ENCODE data around the gene CFI.
"Not testable (repeated sequence)": the region's sequence is repeated elsewhere in the genome, so short reads cannot be mapped to it uniquely, and the experiment has no call there.

CFI gene

DNA sequence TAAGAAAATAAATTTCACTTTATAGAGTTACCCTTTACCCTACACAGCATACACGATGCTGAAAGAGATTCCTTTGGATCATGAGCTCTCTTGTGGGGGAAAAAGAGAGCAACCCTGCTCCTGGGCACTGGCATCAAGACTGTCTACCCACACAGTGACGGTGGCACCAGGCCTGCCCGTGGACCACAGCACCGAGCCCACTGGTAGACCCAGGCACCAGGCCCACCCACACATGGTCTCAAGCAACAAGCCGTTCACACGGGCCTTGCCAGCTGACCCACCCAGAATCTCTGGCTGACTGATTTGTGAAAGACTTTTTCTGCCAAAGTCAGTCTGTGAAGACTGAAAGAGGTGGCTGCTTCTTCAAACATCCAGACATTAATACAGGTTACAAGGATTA, 6.7 kb downstream of the CFI start:
- no peak for DNase-seq

DNA sequence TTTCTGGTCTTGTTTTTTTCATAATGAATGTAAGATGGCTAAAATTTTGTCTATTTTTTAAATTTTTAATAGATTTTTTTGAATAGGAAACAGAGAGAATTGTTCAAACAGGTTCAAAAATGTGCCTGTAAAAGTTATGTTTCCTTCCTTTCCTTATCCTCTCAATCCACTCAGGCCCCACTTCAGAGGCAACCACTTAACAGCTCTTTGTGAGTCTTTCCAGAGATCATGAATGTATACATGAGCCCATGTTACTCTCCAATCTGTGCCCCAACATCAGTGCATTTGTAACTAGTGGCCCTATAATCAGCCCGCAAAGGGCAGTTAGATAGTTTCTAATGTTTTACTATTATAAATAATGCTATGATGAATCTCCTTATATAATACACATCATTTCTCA, 14.0 kb downstream of the CFI start:
- DNase-seq: no peak

DNA sequence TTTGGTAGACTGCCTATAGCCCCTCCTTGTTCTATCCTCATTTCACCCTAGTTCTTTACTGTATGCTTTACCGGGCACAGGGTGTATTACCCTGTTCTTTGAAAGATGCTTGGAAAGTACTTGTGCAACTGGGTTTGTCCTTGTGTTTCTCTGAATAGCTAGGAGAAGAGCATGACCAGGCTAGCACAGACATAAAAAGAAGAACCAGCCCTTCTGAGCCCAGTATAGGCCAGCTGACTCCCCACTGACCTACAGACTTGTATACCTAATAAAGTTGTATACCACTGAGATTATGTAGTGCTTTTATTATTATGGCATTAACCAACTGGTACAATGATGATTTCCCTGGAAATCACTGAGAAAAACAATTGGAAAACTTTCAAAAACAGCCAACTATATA, 15.0 kb downstream of the CFI start:
- no peak for DNase-seq

DNA sequence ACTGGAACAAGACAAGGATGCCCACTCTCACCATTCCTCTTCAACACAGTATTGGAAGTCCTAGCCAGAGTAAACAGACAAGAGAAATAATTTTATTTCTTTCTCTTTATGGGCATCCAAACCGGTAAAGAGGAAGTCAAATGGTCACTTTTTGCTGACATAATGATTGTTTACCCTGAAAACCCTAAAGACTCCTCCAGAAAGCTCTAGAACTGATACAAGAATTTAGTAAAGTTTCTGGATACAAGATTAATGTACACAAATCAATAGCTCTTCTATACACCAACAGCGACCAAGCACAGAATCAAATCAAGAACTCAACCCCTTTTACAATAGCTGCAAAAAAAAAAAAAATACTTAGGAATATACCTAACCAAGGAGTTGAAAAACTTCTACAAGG, 19.7 kb downstream of the CFI start:
- not testable (repeated sequence) for DNase-seq

DNA sequence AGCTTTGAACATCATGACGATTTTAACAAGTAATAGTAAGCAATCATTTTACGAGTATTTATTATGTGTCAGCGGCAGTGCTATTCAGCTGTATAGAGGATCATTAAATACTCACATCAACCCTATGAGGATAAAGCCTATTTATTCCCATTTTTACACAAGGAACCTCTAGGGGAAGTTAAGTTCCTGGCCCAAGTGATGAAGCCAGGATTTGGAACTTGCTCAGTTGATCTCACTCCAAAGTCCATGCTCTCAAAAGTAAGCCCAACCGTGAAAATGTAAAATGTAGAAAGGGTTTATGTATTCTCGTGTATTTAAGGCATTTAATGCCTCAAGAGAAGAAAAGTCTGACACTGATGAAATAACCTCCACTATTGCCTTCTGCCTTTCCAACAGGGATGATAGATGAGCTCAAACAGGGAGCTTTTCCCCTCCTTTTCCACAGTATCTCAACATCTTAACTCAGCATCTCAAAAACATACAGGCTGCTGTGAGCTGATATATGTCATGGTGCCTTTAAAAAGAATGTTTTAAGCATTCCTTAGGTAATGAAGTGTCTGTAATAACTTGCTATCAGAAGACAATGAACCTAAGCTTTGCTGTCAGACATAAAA, 36.9 kb downstream of the CFI start:
- DNase-seq: no peak

DNA sequence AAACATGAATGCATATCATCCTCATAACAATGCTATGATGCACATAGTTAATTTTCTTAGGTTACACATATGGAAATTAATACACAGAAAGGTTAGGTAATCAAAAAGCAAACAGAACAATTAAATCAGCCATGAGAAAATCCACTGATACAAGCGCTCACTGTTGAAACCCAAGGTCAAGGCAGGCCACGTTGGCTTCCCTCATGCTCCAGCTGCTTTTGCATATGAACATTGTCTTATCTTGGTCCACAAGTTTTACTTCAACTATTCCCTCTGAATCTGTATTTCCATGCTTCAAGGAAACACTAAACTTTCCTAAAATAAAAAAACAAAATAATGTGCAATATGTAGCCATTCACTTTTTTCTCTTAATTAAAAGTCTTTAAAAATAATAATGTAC, 37.4 kb downstream of the CFI start:
- DNase-seq: no peak

DNA sequence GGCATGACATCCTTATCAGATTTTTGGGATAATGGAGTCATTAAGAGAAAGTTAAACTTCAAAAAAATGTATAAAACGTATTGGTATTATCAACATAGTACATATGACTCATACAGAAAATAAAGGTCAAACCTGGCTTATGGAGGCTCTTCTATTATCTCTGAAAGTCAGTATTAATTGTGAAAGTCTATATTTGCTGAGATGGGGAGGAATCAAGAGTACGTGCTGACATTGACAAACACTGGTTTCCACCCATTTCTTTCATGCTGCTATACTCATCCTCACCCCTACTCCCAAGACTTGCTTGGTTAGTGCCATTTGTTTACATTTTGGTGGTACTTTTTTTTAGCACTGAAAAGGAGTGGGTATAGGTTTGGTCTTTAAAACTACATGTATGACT, 41.1 kb downstream of the CFI start:
- DNase-seq: no peak

DNA sequence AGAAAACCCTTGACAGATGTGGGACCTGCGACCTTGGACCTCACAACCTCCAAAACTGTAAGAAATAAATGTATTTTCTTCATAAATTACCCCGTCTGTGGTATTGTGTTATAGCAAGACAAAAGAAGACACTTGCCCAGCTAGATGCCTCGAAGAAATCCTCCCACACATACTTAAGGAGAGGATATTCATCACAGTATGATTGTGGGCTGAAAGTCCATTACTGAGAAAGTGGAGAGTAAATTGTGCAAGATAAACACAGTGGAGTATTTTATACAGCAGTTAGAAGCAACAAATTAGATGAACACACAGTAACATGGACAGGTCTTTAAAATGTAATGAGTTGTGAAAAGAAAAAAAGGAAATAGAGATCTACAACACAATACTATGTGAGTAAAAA, 46.1 kb downstream of the CFI start:
- DNase-seq: no peak

DNA sequence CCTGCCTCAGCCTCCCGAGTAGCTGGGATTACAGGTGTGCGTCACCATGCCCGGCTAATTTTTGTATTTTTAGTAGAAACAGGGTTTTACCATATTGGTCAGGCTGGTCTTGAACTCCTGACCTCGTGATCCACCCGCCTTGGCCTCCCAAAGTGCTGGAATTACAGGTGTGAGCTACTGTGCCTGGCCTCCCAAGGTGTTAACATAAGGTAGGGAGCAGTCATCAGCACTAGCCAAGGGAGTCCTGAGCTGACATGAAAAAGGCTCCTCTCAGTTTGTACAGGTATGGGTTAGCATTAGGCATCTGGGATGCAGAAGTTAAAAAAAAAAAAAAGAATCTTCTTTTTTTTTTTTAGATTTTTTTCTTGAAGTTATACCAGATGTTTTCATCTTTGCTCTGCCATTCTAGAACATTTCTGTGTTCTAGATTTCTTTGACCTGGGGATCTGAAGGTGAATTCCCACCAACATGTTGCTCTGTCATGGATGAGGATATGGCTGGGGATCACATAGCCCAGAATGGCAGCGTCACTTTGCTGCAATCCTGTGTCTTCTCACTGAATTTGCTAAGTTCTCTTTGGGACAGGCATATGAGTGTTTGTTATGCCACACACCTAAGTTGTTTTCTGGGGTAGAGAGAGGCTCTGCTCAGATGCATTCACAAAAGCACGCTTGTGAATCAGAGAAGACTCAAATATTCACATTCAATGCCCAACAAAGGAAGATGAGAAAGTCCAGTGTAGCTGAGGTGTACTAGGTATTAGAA, 47.5 kb downstream of the CFI start:
- no peak for DNase-seq

DNA sequence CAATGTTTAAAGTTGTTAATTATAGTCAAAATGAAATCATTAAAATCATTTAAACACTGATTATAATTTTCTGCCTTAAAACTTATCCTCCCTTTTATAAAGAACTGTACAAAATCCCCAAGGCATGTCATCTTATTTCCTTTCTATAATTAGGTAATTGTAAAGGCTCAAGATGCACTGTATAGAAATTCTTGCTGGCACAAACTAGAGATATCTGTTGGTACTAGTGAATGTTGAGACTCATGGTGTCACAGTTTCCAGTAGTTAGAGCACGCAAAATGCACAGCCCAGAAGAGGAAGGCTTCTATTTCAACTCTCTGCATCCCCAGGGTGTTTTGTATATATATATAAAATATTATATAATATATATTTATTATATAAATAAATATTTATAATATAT, 49.3 kb downstream of the CFI start:
- DNase-seq: peak; percentile 35

DNA sequence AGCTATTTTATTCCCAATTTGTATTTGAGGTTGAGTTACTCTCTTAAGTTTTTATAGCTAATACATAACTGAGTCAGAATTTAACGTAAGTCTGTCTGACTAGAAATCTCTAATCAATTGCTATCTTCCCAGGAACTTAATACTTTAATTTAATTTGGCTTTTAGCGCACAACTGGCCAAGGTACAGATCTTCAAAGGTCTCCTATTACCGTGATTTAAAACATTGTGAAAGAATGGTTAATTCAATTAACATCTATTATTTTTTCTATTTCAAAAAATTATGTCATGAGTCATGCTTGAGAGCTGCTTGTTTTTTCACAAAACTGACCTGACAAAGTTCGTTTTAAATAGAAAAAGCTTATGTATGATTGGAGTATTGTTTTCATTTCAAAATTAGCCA, 49.9 kb downstream of the CFI start:
- no peak for DNase-seq

DNA sequence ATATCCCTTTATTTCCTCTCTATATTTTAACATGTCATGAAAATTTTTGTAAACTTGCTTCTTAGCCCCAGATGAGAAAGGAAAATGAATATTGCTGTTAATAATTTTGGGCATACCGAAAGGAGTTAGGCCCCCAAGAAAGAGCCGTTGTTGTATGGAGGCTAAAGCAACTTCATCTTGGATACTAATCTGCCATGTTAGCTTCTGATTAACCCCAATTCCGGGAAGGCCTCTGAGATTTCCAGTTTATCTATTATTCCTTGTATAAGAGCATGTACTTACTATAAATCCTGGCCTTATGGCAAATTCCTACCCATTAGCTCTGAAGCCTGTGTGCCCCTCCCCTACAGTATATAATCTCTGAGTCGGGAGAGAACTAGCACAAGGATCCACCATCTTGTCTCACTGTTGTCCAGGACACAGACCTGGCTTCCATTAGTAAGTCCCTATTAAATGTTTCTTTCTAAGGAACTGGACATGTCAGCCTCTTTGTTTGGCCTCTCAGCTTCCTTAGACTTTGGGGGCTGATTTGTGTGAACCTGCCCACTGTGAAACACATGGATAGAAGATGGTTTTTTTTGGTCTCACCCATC, 51.1 kb downstream of the CFI start:
- DNase-seq: no peak

DNA sequence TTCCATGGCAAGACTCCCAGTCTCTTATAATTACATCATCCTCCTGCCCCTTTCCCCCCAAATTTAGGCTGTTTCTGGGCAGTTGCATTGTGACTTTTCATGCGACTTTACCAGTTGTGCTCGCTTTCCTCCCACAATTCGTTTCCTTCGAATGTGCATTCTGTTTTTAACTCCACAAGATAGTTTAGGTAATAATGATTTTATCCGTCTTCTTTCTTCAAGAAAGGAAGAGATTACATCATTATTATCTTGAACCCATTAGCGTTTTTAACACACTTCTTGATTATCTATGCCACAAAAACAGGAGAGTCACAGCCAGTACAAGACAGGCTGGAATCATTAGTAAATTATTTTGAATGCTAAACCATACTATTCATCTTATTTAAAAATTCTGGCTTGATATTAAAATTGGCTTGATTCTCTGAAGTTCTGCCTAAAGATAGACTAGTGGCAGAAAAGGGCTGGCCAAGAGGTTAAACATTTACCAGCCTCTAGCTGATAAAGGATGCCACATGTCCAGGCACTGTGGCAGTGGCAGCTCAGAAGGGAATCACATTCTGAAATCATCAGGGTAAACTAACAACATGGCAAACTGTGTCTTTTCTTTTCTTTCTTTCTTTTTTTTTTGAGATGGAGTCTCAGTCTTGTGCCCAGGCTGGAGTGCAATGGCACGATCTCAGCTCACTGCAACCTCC, 52.3 kb downstream of the CFI start:
- no peak for DNase-seq

DNA sequence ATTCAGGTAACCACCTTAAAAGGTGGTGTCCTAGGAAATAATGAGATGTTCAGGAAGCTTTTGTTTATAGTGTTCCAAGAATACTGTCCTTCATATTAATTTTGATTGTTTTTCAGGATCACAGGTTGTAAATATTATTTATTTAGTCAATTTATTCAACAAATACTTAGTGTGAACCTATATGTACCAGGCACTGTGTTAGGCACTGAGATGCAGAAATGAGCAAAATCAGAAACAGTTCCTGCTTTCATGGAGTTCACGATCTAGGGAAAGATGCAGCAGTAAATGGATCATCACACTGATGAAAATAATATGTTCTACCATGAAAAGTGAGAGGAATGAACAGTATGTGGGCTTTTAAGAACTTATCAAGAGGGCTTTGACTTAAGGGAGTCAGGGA, 53.7 kb downstream of the CFI start:
- DNase-seq: no peak

DNA sequence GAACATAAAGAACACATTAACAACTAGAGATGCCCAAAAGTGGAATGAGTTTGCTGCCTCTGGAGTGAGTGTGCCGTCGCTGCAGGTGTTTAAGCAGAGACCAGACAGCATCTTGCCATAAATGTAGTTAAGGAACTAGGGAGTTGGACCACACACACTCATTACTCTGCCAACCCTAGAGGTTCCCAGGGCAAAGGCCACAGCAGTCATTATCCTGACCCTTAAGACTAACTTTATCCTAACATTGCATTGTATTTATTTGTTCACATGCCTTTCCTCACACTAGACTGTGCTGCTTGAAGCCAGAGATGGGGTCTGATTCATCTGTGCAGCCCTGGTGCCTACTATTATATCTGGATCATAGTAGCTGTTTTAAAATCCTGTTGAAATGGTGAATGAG, 55.1 kb downstream of the CFI start:
- no peak for DNase-seq

DNA sequence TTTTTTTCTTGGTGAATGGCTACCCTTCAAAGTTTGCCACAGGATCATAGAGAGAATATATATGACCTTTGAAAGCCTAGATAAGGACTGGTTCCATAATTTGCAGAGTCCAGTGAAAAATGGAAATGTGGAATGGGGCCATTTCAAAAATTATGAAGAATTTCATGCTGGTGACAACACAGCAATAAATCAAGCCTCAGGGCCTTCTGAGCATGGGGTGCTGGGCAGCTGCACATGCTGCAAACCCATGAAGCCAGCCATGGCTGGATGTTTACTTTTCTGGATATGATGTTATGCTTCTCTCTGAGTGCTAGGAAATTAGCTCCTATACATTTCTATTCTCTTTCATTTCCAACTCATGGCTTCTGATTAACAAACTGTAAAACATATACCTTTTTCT, 56.0 kb downstream of the CFI start:
- DNase-seq: no peak

DNA sequence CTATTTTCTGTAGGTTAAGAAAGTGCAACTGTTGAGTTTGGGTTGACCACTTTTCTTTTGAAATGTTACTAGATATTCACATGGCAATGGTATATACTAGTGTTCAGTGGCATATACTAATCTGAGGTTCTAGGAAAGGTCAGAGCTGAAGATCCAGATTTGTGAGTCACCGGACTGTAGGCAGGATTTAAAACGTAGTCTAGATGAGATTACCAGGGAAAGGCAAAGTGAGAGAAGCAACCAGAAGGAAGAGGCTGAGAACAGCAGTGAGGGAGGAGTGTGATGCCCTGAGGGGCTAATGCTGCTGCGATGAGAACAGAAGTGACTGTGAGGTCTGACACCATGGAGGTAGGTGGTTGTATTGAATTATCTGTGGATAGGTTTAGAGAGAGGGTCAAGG, 62.3 kb downstream of the CFI start:
- DNase-seq: no peak

DNA sequence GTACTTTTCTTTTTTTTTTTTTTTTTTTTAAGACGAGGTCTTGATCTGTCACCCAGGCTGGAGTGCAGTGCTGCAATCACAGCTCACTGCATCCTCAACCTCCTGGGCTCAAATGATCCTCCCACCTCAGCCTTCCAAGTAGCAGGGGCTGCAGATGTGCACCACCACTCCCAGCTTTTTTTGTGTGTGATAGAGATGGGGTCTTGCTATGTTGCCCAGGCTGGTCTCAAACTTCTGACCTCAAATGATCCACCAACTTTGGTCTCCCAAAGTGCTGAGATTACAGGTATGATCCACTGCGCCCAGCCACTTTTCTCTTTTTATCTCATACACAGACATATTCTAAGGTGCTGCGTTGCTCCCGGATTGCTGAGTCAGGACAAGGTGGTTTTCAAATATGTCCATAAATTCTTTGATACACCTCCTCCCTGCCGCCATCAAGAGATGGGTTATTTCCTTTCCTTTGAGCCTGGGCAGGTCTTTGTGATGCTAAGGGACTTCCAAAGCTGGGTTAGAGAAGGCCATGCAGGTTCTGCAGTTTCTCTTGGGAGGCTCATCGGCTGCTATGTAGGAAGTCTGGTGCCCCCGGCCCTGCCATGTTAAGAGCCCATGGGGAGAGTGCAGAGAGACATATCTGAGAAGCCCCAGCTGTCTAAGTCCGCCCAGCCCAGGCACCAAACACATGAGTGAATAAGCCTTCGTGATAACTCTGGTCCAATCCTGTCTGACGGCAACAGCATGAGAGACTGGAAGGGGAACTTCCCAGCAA, 63.5 kb downstream of the CFI start:
- no peak for DNase-seq

DNA sequence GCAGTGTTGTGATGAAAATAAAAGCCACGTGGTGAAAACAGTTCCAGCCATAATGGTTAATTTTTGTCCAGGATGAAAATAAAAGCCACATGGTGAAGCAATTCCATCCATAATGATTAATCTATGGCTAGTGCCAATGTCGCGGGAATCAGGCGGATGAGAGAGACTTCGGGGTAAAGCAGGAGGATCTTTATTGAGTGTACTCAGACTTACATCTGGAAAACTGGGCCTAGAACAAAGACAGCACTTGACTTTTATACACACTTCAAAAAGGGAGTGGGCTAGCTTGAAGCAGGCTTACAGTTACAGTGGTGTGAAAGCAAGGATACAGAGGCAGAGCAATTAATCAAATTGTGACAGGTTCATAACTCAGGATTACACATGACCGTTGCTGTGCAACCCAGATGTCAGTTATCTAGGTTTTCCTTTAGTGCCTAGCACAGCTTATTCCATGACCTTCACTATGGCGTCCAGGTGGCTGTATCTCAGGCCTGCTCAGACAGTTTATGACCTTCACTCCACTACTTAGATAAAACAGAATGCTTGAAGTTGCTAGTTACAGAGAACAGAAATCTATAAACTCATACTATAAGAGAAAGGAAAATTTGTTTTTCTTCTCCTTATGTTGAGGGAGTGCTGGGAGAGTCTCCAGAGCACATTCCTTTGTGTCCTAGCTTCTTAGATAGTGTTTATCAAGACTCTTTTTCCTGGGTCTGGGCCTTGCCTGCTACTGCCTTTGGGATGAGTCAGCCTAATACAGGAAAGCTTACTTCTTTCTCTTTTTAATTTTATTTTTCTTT, 66.0 kb downstream of the CFI start:
- DNase-seq: peak; percentile 11

DNA sequence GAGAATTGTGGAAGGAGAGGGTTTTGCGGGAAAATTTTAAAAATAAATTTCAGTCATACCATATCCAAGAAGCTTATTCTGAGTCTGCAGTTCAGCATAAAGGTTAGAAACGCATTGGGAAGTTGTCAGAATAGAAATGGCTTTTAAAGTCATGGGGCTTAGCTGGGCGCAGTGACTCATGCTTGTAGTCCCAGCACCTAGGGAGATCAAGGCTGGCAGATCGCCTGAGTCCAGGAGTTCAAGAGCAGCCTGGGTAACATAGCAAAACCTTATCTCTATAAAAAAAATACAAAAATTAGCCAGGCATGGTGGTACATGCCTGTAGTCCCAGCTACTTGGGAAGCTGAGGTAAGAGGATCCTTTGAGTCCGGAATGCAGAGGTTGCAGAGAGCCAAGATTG, 68.1 kb downstream of the CFI start:
- no peak for DNase-seq

DNA sequence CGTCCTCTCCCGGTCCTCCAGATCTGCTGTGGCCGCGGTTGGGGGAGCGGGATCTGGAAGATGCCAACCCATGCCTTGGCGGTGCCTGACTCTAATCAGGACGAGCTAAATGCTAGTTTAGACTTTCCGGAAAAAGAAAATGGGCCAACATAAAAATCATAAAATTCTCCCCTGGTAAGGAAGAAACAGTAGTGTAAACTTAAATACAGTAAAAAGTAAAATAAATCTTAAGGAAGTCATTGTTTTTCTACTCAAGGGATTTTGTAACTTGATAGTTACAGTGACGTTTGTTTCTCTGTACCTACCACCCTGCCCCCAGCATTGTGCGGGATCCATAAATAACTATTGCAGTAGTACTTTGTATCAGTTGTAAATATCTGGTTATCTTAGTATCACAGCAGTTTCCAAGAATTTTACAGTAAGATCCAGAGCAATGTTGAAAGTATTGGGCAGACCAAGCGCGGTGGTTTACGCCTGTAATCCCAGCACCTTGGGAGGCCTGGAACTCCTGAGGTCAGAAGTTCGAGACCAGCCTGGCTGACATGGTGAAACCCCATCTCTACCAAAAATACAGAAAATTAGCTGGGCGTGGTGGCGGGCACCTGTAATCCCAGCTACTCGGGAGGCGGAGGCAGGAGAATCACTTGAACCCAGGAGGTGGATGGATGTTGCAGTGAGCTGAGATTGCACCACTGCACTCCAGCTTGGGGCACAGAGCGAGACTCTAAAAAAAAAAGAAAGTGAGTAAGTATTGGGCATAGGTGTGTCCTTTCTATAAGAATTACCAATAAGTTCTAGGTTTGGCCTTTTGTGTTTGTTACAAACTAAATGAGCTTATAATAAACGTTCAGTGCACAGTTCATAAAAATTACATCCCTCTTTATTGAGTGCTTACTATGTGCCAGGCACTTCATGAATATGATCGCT, 70.9 kb downstream of the CFI start:
- peak; percentile 26 for DNase-seq
